K562 (cell line): ENCODE results near the gene STIM1. TPM values are rescaled to one million over a fixed set of nuclear protein-coding genes. Genes with fewer than 3 reads are reported as not detected.

Experiments
- ATAC-seq: fragments of 200-7000 bp; cut with Tn5 transposase; 3 replicates; pipeline ENCODE4 v1.9.1; 2020; ENCODE audit warnings: moderate library complexity
- BruUV-seq: library from RNA; stranded (reverse); fragments of 400-500 nt; replicated peaks from 2 replicates; lab custom pipeline; 2021; lab: Mats Ljungman, UMichigan
- CTCF ChIA-PET: fragments of 300-600 bp; formaldehyde crosslinking; extraction: SDS; loops from one replicate; lab custom pipeline; 2021; ENCODE audit warnings: low intra/inter-chr PET ratio; lab: Yijun Ruan, JAX
- POLR2A ChIA-PET: fragments of 300-600, 350-650 bp; sonication (Branson Sonifier 250); formaldehyde crosslinking; extraction: SDS; loops from one replicate; lab custom pipeline; 2021; ENCODE audit warnings: antibody characterized with exemption, inconsistent platforms; lab: Yijun Ruan, JAX
- DNase-seq, 4 experiments: peaks; one replicate each; pipeline versions ENCODE4 v3.0.0 to v3.0.0-alpha.2; 2011 to 2018; ENCODE audit warnings: low spot score in 3 of 4, mixed read lengths in 3 of 4; ENCODE audit errors: extremely low read depth in 1 of 4
- FAIRE-seq: peaks from 2 replicates; lab custom pipeline; 2011; peaks lifted over from hg19 to GRCh38; lab: Jason Lieb, UNC
- H2AFZ ChIP-seq: 2 replicates; pipeline ENCODE4 v1.6.0; 2011; ENCODE audit warnings: low read depth, low read length, control low read depth, inconsistent platforms
- H3K27ac ChIP-seq: fragments of 200-600 bp; 3 replicates; pipeline ENCODE4 v1.8.0; 2011; ENCODE audit warnings: low read depth, mild to moderate bottlenecking, control low read depth, inconsistent platforms, low read length, moderate library complexity, mixed read lengths; ENCODE audit errors: extremely low read depth
- H3K27me3 ChIP-seq, 2 experiments: fragments of 300-600 bp in 1 of 2; 2 replicates in 1 of 2; 3 replicates in 1 of 2; pipeline versions ENCODE4 v1.6.0 to v1.8.0; 2011; ENCODE audit warnings: inconsistent platforms in 2 of 2, low read length in 2 of 2, mild to moderate bottlenecking in 1 of 2, mixed read lengths in 1 of 2, moderate library complexity in 1 of 2; ENCODE audit not compliant: control insufficient read depth in 2 of 2, insufficient read depth in 2 of 2
- H3K36me3 ChIP-seq: fragments of 300-600 bp; 3 replicates; pipeline ENCODE4 v1.8.0; 2011; ENCODE audit warnings: mild to moderate bottlenecking, low read length, inconsistent platforms; ENCODE audit not compliant: control insufficient read depth, insufficient read depth
- H3K4me1 ChIP-seq, 2 experiments: fragments of 200-600 bp in 1 of 2; replicated peaks in 1 of 2; 2 replicates in 1 of 2; 3 replicates in 1 of 2; pipeline versions ENCODE4 v1.5.1 to v1.8.0; 2011; ENCODE audit warnings: inconsistent platforms in 2 of 2, low read length in 2 of 2, mild to moderate bottlenecking in 1 of 2, mixed read lengths in 1 of 2, moderate library complexity in 1 of 2; ENCODE audit not compliant: control insufficient read depth in 2 of 2, insufficient read depth in 2 of 2
- H3K4me2 ChIP-seq: 2 replicates; pipeline ENCODE4 v1.6.1; 2011; ENCODE audit warnings: low read length, control low read depth, inconsistent platforms, mixed read lengths; ENCODE audit not compliant: insufficient read depth
- H3K4me3 ChIP-seq: fragments of 200-600 bp; sonication (generic), shearing (Covaris generic); 2 replicates; pipeline ENCODE4 v1.5.1; 2016; ENCODE audit warnings: control low read depth, inconsistent platforms
- H3K79me2 ChIP-seq: fragments of 200-600 bp; 3 replicates; pipeline ENCODE4 v1.8.0; 2011; ENCODE audit warnings: low read length, inconsistent platforms; ENCODE audit not compliant: control insufficient read depth, insufficient read depth
- H3K9ac ChIP-seq, 2 experiments: 2 replicates each; pipeline versions ENCODE4 v1.6.0 to v1.6.1; 2011; ENCODE audit warnings: low read depth in 2 of 2, low read length in 2 of 2, control low read depth in 1 of 2, inconsistent platforms in 1 of 2, mild to moderate bottlenecking in 1 of 2, mixed read lengths in 1 of 2; ENCODE audit not compliant: insufficient read depth in 1 of 2
- H3K9me1 ChIP-seq: one replicate; pipeline ENCODE4 v1.6.0; 2011; ENCODE audit warnings: inconsistent platforms, mild to moderate bottlenecking, low read length, moderate library complexity; ENCODE audit not compliant: control insufficient read depth, insufficient read depth
- H3K9me3 ChIP-seq: replicated peaks from 2 replicates; pipeline ENCODE4 v1.5.1; 2011; ENCODE audit warnings: low read depth, low read length, inconsistent platforms; ENCODE audit not compliant: control insufficient read depth, insufficient read depth
- H4K20me1 ChIP-seq: replicated peaks from 2 replicates; pipeline ENCODE4 v1.6.1; 2011; ENCODE audit warnings: low read length, inconsistent platforms, mixed read lengths; ENCODE audit not compliant: control insufficient read depth, insufficient read depth
- ARHGAP35 ChIP-seq: fragments of 450-650 bp; IDR thresholded peaks from 2 replicates; pipeline ENCODE4 v1.6.1; 2018; ENCODE audit not compliant: partially characterized antibody
- CBX1 ChIP-seq: sonication (generic); IDR thresholded peaks from 2 replicates; pipeline ENCODE4 v1.6.1; 2016; ENCODE audit warnings: antibody characterized with exemption, low read depth, mild to moderate bottlenecking
- CBX2 ChIP-seq: fragments of 200-600 bp; sonication (generic); IDR thresholded peaks from one replicate; pipeline ENCODE4 v1.6.1; 2012; ENCODE audit warnings: mild to moderate bottlenecking, low read length, inconsistent platforms; ENCODE audit not compliant: insufficient read depth, poor library complexity, severe bottlenecking
- CXXC5 ChIP-seq: fragments of 250-450 bp; sonication (Bioruptor Pico); IDR thresholded peaks from 2 replicates; pipeline ENCODE4 v1.8.0; 2022; ENCODE audit warnings: inconsistent platforms, mild to moderate bottlenecking, moderate library complexity
- FOXP1 ChIP-seq: sonication (generic); formaldehyde crosslinking; IDR thresholded peaks from 2 replicates; pipeline ENCODE4 v1.8.0; 2022; ENCODE audit warnings: mild to moderate bottlenecking, missing genetic modification reagents
- IRF1 ChIP-seq: sonication (generic); formaldehyde crosslinking; IDR thresholded peaks from 2 replicates; pipeline ENCODE4 v1.8.0; 2022; ENCODE audit warnings: missing genetic modification reagents, mild to moderate bottlenecking, borderline replicate concordance
- NR2C1 ChIP-seq, 2 experiments: fragments of 450-650 bp; IDR thresholded peaks; 2 replicates each; pipeline ENCODE4 v1.6.1; 2017; ENCODE audit warnings: mild to moderate bottlenecking in 2 of 2, antibody characterized with exemption in 1 of 2, inconsistent platforms in 1 of 2, missing compliant biosample characterization in 1 of 2, missing genetic modification characterization in 1 of 2
- PRMT5 ChIP-seq: sonication (generic); formaldehyde crosslinking; IDR thresholded peaks from 2 replicates; pipeline ENCODE4 v1.5.0; 2020; ENCODE audit warnings: missing genetic modification reagents
- ZBTB11 ChIP-seq, 3 experiments: fragments of 200-800 bp in 1 of 3; fragments of 250-450 bp in 1 of 3; fragments of 450-650 bp in 1 of 3; sonication (Bioruptor Pico) in 1 of 3; sonication (Bioruptor generic) in 1 of 3; formaldehyde crosslinking in 1 of 3; IDR thresholded peaks; 2 replicates each; pipeline versions ENCODE4 v1.6.1 to v1.8.0; 2016 to 2022; ENCODE audit warnings: mild to moderate bottlenecking in 2 of 3, missing genetic modification characterization in 2 of 3, missing compliant biosample characterization in 1 of 3, moderate library complexity in 1 of 3
- ZKSCAN3 ChIP-seq: fragments of 250-450 bp; sonication (Bioruptor Pico); IDR thresholded peaks from 2 replicates; pipeline ENCODE4 v1.4.0; 2020
- ZNF12 ChIP-seq: sonication (generic); formaldehyde crosslinking; IDR thresholded peaks from 2 replicates; pipeline ENCODE4 v1.4.0; 2020; ENCODE audit warnings: mild to moderate bottlenecking, missing genetic modification reagents
- ZNF354B ChIP-seq: fragments of 250-450 bp; sonication (Bioruptor Pico); IDR thresholded peaks from 2 replicates; pipeline ENCODE4 v1.4.0; 2020
- WGBS: fragments of 100-300 bp; shearing (Covaris generic); methylation state at CpG from one replicate; pipeline ENCODE4 v1.1.6; 2016; ENCODE audit warnings: low coverage, mixed read lengths; ENCODE audit not compliant: insufficient coverage; ENCODE audit errors: missing lambda C conversion rate; 5-methylcytosine and 5-hydroxymethylcytosine counted together
- in situ Hi-C: fragments of 300-500 bp; cut with MboI; formaldehyde crosslinking; loops from 4 replicates; pipeline ENCODE4 v1.15.0; 2018; ENCODE audit warnings: inconsistent platforms, mixed read lengths
- intact Hi-C: fragments of 100-400 bp; cut with micrococcal nuclease; formaldehyde crosslinking; loops from 2 replicates; pipeline ENCODE4 v1.14.2; 2022
- polyA plus RNA-seq, 8 experiments: library from polyadenylated mRNA; depleted of rRNA in 4 of 8; stranded (reverse) in 5 of 8; unstranded in 3 of 8; fragments of >200 nt; fragmentation: Nextera tagmentation in 2 of 8; fragmentation: Illumina TruSeq in 1 of 8; extraction: Ambion mirVana in 2 of 8; extraction: Trizol in 1 of 8; gene quantifications; 2 replicates each; pipeline versions ENCODE4 v1.2.1 to v1.2.3, GENCODE V29; 2011 to 2014; ENCODE audit warnings: inconsistent platforms in 1 of 8, missing spikeins in 1 of 8
- total RNA-seq, 7 experiments: library from RNA; depleted of rRNA in 6 of 7; stranded (reverse); fragments of >200 nt in 6 of 7; fragmentation: Illumina TruSeq in 2 of 7; extraction: Trizol in 2 of 7; gene quantifications; 2 replicates each; pipeline versions ENCODE4 v1.2.1 to v1.2.3, GENCODE V29; 2011 to 2021; ENCODE audit warnings: low replicate concordance in 1 of 7
- TF ChIP-seq, protein P1 (sequence below): conservative IDR thresholded peaks from 2 replicates; pipeline ENCODE4 v1.6.1; 2011; ENCODE audit warnings: low read depth, mild to moderate bottlenecking, low read length; ENCODE audit not compliant: control insufficient read depth
- TF ChIP-seq, protein P2 (sequence below): fragments of 450-650 bp; IDR thresholded peaks from 2 replicates; pipeline ENCODE4 v1.6.1; 2016; ENCODE audit warnings: missing biosample characterization, missing genetic modification characterization

The STIM1 gene
- total and polyA plus RNA-seq, 9 of the 15 experiments (the other 6 are each of a cell fraction or from before 2014, with no cell fraction given) = 7.7 to 50.5 (median 22.5) TPM

DNA sequence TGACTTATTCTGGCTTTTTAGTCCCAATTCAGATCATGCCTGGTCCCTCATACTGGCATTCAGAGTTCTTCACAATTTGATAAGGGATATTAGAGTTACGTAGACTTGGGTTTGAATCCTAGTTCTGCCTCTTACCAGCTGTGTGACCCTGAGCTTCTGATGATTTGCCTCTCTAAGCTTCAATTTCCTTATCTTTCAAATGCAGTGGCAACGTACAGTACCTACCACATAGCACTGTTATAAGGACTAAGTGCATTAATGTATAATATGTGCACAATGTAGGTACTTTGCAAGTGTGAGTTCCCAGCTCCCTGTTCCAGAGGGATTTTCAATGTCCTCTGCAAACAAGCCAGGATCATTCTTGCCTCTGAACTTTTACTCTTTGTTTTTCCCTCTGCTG is 22.0 kb upstream of the STIM1 start (continued):
- TF ChIP-seq FOXP1 (CRISPR knock-in tag) (peak; percentile 56; the same call in 1 of the 2 replicates), CXXC5 (peak; percentile 65)

DNA sequence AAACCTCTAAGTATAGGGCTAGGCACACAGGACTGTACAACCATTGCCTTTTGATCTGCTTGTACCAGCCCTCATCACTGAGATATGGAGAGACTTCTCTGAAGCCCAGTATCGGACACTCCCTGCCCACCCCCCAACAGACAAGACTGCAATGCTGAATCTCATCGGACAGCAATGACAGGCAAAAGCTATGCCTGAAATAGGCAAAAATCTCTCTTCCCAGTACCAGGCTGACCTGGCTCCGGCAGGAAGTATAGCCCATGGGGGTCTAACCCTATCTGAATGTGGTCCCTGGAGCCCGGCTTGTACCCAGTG is 21.2 kb upstream of the STIM1 start:
- CTCF ChIA-PET = no interaction called here
- 0% methylated on average over 4 of the region's 4 CpGs for WGBS
- peak overlapping the region; percentile 94 for H3K27ac ChIP-seq
- BruUV-seq = no TSS peak
- ATAC-seq (peak; percentile 24), DNase-seq (no peak), FAIRE-seq (no peak)
- peak overlapping the region; percentile 82 for H3K4me2 ChIP-seq
- H3K9me3 ChIP-seq = no peaks in the 10 kb centered on the region
- in situ Hi-C loops (no loop called here), intact Hi-C loops (loop anchor here (1.0 kb wide), 1 partner anchor 10 kb away; no protein-coding TSS in a partner anchor)
- H3K36me3 ChIP-seq = peaks cover 84% of the 10 kb centered on the region
- no peaks in the 10 kb centered on the region for H3K27me3 ChIP-seq
- H3K9me1 ChIP-seq = no peaks in the 10 kb centered on the region
- no peaks in the 10 kb centered on the region; the same call in 1 of the 2 replicates for H4K20me1 ChIP-seq
- peak overlapping the region; percentile 76 to 77; a peak in 3 of 4 replicates for H3K9ac ChIP-seq
- H3K4me3 ChIP-seq = peak overlapping the region; percentile 36
- no peak overlapping the region for H2AFZ ChIP-seq
- peaks cover 99% of the 10 kb centered on the region for H3K79me2 ChIP-seq
- H3K4me1 ChIP-seq = peaks cover 53 to 81% of the 10 kb centered on the region in 2 experiments
- POLR2A ChIA-PET = interaction anchor here (0.5 to 2.5 kb wide), 5 partner anchors 9 to 27 kb away, joined by 3 to 8 read pairs (median 7); no protein-coding TSS in a partner anchor
- TF ChIP-seq PRMT5 (CRISPR knock-in tag) (no peak), ZKSCAN3 (CRISPR knock-in tag) (no peak), ARHGAP35 (no peak), ZBTB11 (CRISPR knock-in tag; IDR thresholded peaks at IDR 0.05) (no peak), ZNF12 (CRISPR knock-in tag) (no peak), IRF1 (CRISPR knock-in tag) (no peak), ZNF354B (CRISPR knock-in tag) (no peak), CBX1 (no peak), CBX2 (no peak), NR2C1 (IDR thresholded peaks at IDR 0.05) (no peak), NR2C1 (tag; IDR thresholded peaks at IDR 0.05) (no peak)
- TF ChIP-seq, protein P1, sequence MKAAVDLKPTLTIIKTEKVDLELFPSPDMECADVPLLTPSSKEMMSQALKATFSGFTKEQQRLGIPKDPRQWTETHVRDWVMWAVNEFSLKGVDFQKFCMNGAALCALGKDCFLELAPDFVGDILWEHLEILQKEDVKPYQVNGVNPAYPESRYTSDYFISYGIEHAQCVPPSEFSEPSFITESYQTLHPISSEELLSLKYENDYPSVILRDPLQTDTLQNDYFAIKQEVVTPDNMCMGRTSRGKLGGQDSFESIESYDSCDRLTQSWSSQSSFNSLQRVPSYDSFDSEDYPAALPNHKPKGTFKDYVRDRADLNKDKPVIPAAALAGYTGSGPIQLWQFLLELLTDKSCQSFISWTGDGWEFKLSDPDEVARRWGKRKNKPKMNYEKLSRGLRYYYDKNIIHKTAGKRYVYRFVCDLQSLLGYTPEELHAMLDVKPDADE = no peak
- TF ChIP-seq, protein P2, sequence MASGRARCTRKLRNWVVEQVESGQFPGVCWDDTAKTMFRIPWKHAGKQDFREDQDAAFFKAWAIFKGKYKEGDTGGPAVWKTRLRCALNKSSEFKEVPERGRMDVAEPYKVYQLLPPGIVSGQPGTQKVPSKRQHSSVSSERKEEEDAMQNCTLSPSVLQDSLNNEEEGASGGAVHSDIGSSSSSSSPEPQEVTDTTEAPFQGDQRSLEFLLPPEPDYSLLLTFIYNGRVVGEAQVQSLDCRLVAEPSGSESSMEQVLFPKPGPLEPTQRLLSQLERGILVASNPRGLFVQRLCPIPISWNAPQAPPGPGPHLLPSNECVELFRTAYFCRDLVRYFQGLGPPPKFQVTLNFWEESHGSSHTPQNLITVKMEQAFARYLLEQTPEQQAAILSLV (tag) = 0 out of 2 replicates have a peak, but pooled peaks have one; percentile 23
